Ovary (tissue), 9 donors: Measurements from ENCODE around the gene TMOD4. TPM values are rescaled to one million over a fixed set of nuclear protein-coding genes. Genes with fewer than 3 reads are reported as not detected.
A peak's percentile ranks its signal among the peaks of the same experiment; 100 is the strongest.

Experiments used
- DNase-seq, 5 donors: peaks; one replicate each; pipeline ENCODE4 v3.0.0-alpha.2; 2019 to 2020
- H3K27ac ChIP-seq, 2 donors: fragments of 200-600 bp; one replicate each; pipeline versions ENCODE4 v1.5.1 to v1.8.0; 2019 to 2022
- H3K27me3 ChIP-seq: fragments of 200-600 bp; one replicate; pipeline ENCODE4 v1.8.0; 2022
- H3K36me3 ChIP-seq: fragments of 200-600 bp; sonication (generic); one replicate; pipeline ENCODE4 v1.5.1; 2019
- H3K4me1 ChIP-seq: one replicate; pipeline ENCODE4 v1.8.1; 2013; ENCODE audit warnings: mild to moderate bottlenecking, moderate library complexity; ENCODE audit not compliant: insufficient read depth
- H3K4me3 ChIP-seq: fragments of 200-600 bp; sonication (generic); one replicate; pipeline ENCODE4 v1.5.1; 2017
- H3K9me3 ChIP-seq, 2 donors: fragments of 200-600 bp in 1 of 2; sonication (generic) in 1 of 2; one replicate each; pipeline versions ENCODE4 v1.5.1 to v1.8.1; 2013 to 2019; ENCODE audit warnings: mild to moderate bottlenecking in 1 of 2, moderate library complexity in 1 of 2
- CTCF ChIP-seq, 3 donors: fragments of 450-650 bp in 2 of 3; fragments of 200-600 bp in 1 of 3; IDR thresholded peaks; one replicate each; pipeline versions ENCODE4 v1.5.1 to v1.8.0; 2016 to 2022; ENCODE audit warnings: antibody characterized with exemption in 3 of 3, mild to moderate bottlenecking in 1 of 3
- EP300 ChIP-seq: sonication (generic); formaldehyde crosslinking; IDR thresholded peaks from one replicate; pipeline ENCODE4 v1.6.1; 2017; ENCODE audit warnings: antibody characterized with exemption
- POLR2A ChIP-seq: fragments of 450-650 bp; IDR thresholded peaks from one replicate; pipeline ENCODE4 v1.6.1; 2017; ENCODE audit warnings: antibody characterized with exemption, mild to moderate bottlenecking, moderate library complexity
- WGBS, 3 donors: extraction: QIAGEN DNeasy Blood & Tissue Kit in 1 of 3; methylation state at CpG; one replicate each; pipeline versions ENCODE4 v1.1.5 to v1.1.7; 2013 to 2017; 5-methylcytosine and 5-hydroxymethylcytosine counted together
- intact Hi-C, 4 donors: fragments of 100-400 bp; cut with DNase I; formaldehyde crosslinking; loops; one replicate each; pipeline versions ENCODE4 v1.11.0 to v1.15.1; 2022 to 2023
- polyA plus RNA-seq, 2 donors: library from polyadenylated mRNA; stranded (reverse); fragments of 200-250 nt in 1 of 2; fragments of 350-450 nt in 1 of 2; fragmentation: Illumina TruSeq in 1 of 2; extraction: RNeasy Lipid Tissue Mini Kit (QIAGEN cat#74804) in 1 of 2; gene quantifications; one replicate each; pipeline ENCODE4 v1.2.3, GENCODE V29; 2013 to 2014
- total RNA-seq, 7 donors: library from RNA; depleted of rRNA in 2 of 7; stranded (reverse); fragments of >200 nt in 2 of 7; fragmentation: NEBNext Ultra II Directional in 3 of 7; extraction: Animal tissue kit (Norgen Biotek cat#: 25700) in 3 of 7; gene quantifications; one replicate each; pipeline versions ENCODE4 v1.1.0 to v1.2.4, GENCODE V29; 2016 to 2023
- donor health status: DM: no; HTN: no; CAD: no; lungs with moderate emphysema.
- donor health status: DM: no; HTN: no; CAD: no.
- donor health status: Bipolar disorder and iron deficiency.
- donor health status: DM: yes; HTN: yes; CAD: no.
- donor health status: DM: no; HTN: no; CAD: no.
- donor health status: DM: yes; HTN: yes; CAD: no.

TMOD4 gene
- total and polyA plus RNA-seq, 9 donors = 0.15 to 1.4 (median 0.72) TPM; not detected in 3

DNA sequence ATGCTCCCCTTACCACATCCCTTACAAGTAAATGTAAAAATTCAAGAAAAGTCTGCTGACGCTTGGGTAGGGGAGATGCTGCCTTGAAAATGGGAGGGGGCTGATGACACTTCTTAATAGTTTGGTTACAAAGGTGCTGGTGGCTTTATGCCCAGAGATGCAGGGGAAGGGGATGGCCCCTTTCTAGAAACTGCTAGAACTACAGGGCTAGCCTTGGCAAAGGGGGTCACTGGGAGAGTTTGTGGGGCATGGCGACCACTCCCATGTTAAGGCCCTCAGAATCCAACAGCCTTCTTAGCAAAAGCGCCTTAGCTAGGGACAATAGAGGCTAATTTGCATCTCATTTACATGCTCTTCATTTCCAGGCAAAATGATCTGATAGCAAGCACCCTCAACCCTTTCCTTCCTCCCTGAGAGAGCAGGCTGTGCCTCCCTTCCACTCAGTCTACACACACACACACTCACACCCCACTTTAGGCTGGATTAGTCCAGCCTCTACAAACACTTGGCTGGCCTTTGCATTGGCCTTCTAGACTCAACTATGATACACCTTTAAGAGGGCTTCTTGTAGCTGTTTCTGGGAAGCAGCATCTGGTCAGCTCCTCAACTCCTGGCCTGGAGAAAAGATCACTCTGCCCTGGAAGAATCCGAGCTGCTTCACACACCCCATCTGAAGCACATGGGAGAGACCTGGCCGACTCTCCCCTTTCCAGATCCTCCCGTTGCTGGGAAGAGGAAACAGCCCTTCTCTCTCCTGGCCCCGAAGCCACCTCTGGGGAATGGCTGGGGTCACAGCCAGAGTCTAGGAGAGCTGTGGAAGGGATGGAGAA lies 31.1 kb downstream of the TMOD4 start:
- WGBS, 3 donors = 42 to 50% (median 48%) methylated on average over 7 of the region's 7 CpGs
- H3K27ac ChIP-seq = no peak overlapping the region
- no peak for TF ChIP-seq POLR2A
- TF ChIP-seq EP300 = no peak
- no peak for TF ChIP-seq CTCF (IDR thresholded peaks at IDR 0.05)
- peak overlapping the region; percentile 45 for H3K4me3 ChIP-seq
- H3K9me3 ChIP-seq = no peaks in the 10 kb centered on the region
- intact Hi-C loops = loop anchor here in 2 of 4 donors (5.0 to 10.0 kb wide), 2 partner anchors 70 to 72 kb away; partner anchors contain the start of gene GABPB2 (in 2 of the 2)
- no peaks in the 10 kb centered on the region for H3K27me3 ChIP-seq
- no peaks in the 10 kb centered on the region for H3K36me3 ChIP-seq
- peaks cover 8% of the 10 kb centered on the region for H3K4me1 ChIP-seq
- DNase-seq = peak in 2 of 5 donors; percentile 21 to 45

DNA sequence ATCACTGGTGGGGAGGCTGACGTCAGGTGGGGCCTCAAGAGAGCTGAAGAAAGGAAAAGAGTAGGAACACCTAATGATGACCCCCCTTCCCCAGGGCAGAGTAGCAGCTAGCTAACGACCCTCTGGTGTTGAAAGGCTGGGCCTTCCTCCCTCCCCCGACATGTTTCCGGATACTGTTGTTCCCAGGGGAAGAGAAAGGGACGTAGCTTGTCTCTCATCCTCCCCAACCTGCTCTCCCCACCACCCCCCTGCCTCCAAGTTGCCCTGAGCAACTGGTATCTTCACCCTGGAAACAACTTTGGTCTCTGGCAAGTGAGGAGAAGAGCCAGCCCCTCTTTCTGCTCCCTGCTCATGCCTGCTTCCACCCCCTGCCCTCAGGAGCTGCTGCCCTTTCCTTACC lies 31.8 kb downstream of the TMOD4 start:
- peak in 2 of 5 donors; percentile 20 to 34 for DNase-seq
- WGBS, 3 donors = 49 to 69% (median 64%) methylated on average over 5 of the region's 5 CpGs
- Histone ChIP-seq H3K4me1 (peaks cover 8% of the 10 kb centered on the region), H3K4me3 (no peak overlapping the region), H3K9me3 (no peaks in the 10 kb centered on the region), H3K27ac (no peak overlapping the region), H3K36me3 (no peaks in the 10 kb centered on the region), H3K27me3 (no peaks in the 10 kb centered on the region)
- no peak for TF ChIP-seq CTCF (IDR thresholded peaks at IDR 0.05)
- TF ChIP-seq POLR2A = no peak
- no peak for TF ChIP-seq EP300
- intact Hi-C loops = loop anchor here in 1 of 4 donors (10.0 kb wide), 1 partner anchor 69 kb away; the partner anchor contains the start of gene GABPB2

DNA sequence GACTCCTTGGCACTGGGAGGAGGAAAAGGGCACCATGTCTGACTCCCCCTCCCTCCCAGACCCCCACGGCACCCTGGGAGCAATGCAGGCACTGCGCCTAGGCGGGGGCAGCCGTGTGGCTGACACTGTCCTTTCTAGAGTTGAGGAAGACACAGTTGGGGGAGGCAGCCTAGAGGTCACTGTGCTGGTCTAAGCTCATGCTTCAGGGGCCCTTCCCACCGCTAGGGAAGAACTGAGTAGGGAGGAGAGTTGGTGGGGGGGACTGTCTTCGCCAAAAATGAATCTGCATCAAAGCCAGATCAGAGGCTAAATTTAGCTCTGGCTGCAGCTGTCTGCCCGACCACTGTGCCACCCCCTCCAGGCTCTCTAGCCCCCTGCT lies 32.7 kb downstream of the TMOD4 start:
- intact Hi-C loops = loop anchor here in 1 of 4 donors (10.0 kb wide), 1 partner anchor 68 kb away; the partner anchor contains the start of gene GABPB2
- H3K27me3 ChIP-seq = no peaks in the 10 kb centered on the region
- H3K4me3 ChIP-seq = no peak overlapping the region
- DNase-seq = peak in 1 of 5 donors; percentile 33
- no peaks in the 10 kb centered on the region for H3K36me3 ChIP-seq
- peaks cover 8% of the 10 kb centered on the region for H3K4me1 ChIP-seq
- H3K9me3 ChIP-seq = no peaks in the 10 kb centered on the region
- H3K27ac ChIP-seq = no peak overlapping the region
- WGBS, 3 donors = 54 to 66% (median 59%) methylated on average over 7 of the region's 7 CpGs
- TF ChIP-seq POLR2A (no peak), EP300 (no peak), CTCF (IDR thresholded peaks at IDR 0.05) (no peak)

DNA sequence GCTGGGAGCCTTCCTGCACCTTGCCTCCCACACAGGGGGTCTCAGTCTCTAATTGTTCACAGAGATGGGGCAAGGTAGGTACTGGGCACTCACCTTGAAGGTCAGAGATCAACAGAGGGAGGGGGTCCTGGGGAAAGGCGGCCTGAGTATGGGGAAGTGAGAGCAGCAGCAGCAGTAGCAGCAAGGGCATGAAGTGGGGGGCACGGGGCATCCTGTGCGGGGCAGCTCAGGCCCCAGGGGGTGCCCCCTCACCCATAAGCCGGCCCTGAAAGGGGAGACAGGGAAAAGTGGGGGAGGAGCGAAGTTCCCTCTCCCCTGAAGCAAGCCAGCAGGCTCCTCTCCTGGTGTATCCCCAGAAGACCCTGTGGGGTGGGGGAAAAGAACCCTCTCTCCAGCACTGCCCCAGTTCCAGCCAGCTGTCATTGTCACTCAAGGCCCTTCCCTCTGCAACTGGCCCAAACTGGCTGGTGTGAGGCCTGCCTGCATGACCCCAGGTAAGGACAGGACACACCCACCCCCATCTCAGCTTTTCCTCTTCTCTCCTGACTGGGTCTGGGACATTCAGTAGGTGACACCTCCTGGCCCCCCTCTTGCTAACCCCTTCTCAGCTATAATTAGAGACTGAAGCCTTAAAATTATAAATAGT lies 33.2 kb downstream of the TMOD4 start:
- H3K9me3 ChIP-seq = no peaks in the 10 kb centered on the region

More for the DNA sequence above, 33.2 kb downstream of the TMOD4 start:
- H3K36me3 ChIP-seq = no peaks in the 10 kb centered on the region
- no peak overlapping the region for H3K27ac ChIP-seq
- TF ChIP-seq CTCF (IDR thresholded peaks at IDR 0.05) (no peak), EP300 (no peak), POLR2A (no peak)
- WGBS, 3 donors = 71 to 81% (median 79%) methylated on average over 5 of the region's 5 CpGs
- H3K27me3 ChIP-seq = no peaks in the 10 kb centered on the region
- intact Hi-C loops = loop anchor here in 1 of 4 donors (10.0 kb wide), 1 partner anchor 68 kb away; the partner anchor contains the start of gene GABPB2
- DNase-seq = peak in 1 of 5 donors; percentile 30
- no peak overlapping the region for H3K4me3 ChIP-seq
- H3K4me1 ChIP-seq = peaks cover 8% of the 10 kb centered on the region
